GM12874 (cell line): Measurements from ENCODE around the gene C15orf39.
"Not testable (repeated sequence)": the region's sequence is repeated elsewhere in the genome, so short reads cannot be mapped to it uniquely, and the experiment has no call there.

ENCODE experiments used
- TF ChIP-seq, protein P1 (sequence below): IDR thresholded peaks from 2 replicates; pipeline ENCODE4 v1.5.1; 2011; ENCODE audit warnings: low read depth, mild to moderate bottlenecking, control low read depth, low read length, moderate library complexity; ENCODE audit not compliant: insufficient read depth

C15orf39 gene

DNA sequence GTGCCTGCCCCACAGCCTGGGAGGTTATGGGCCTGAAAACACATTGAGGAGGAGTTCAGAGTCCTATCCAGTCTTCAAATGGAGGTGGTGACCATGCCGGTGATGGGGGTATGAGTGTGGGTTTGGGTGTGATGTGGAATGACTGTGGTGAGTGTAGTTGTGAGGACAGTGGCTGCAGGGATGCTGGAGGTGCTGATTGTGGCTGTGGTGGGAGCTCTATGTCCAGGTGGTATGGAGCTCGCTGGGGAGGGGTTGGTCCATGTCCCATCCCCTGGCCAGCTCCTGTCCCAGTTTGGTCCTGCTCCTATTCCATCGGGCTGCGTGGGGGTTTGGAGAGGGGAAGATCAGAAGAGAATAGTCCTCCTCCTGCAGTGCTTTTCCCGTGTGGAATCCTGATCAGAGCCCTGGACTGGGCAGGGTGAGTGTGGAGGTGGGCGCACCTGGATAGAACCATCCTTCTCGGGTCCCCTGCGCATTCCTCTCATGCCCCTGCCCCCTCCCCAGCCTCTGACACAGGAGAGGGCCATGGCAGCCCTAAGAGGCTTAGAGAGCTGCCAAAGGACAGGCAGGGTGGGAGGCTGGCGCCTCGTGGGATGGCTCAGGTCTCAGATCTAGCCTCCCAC is 33.5 kb downstream of the C15orf39 start:
- TF ChIP-seq, protein P1, sequence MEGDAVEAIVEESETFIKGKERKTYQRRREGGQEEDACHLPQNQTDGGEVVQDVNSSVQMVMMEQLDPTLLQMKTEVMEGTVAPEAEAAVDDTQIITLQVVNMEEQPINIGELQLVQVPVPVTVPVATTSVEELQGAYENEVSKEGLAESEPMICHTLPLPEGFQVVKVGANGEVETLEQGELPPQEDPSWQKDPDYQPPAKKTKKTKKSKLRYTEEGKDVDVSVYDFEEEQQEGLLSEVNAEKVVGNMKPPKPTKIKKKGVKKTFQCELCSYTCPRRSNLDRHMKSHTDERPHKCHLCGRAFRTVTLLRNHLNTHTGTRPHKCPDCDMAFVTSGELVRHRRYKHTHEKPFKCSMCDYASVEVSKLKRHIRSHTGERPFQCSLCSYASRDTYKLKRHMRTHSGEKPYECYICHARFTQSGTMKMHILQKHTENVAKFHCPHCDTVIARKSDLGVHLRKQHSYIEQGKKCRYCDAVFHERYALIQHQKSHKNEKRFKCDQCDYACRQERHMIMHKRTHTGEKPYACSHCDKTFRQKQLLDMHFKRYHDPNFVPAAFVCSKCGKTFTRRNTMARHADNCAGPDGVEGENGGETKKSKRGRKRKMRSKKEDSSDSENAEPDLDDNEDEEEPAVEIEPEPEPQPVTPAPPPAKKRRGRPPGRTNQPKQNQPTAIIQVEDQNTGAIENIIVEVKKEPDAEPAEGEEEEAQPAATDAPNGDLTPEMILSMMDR = no peak

DNA sequence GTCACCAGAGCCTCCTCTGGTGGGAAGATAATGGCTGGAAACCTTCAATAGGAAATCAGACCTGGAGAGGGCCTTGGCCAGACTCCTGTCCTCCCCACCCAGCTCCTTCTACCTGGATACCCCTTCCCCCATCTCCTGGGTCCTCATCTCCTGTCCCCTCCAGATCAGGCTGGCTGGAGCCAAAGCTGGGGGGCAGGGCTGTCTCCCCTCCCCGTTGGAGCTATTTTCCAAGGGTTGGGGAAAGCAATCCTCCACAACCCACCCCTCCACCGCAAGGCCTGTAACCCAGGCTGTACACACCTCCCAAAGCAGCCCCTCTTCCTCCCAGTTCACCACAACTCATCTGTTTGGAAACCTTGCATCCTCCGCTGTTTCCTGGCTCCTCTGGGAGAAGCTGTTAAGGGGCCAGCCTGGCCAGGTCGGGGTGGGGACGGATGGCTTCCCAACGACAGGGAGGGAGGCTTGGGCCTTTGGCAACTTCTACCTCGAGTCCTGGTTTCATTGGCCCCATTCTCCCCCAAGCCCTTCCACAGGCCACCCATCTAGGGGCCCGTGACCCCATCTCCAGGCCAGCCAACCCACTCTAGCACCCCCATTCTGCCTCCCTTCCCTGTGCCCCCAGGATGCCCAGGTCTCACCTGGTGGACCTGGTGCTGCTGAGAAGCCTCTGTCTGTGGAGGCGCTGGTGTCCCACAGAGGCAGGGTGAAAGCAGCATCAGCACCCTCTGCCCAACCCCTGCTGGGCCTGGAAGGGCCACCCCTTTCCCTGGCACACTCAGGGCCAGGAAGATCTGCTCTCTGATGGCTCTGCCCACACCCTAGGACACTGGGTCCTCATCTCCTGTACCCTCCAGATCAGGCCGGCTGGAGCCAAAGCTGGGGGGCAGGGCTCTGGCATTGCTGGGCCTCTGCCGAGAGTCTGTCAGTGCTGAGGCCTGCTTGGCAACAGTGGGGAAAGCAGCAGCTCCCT is 34.4 kb downstream of the C15orf39 start:
- TF ChIP-seq, protein P1 = no peak

DNA sequence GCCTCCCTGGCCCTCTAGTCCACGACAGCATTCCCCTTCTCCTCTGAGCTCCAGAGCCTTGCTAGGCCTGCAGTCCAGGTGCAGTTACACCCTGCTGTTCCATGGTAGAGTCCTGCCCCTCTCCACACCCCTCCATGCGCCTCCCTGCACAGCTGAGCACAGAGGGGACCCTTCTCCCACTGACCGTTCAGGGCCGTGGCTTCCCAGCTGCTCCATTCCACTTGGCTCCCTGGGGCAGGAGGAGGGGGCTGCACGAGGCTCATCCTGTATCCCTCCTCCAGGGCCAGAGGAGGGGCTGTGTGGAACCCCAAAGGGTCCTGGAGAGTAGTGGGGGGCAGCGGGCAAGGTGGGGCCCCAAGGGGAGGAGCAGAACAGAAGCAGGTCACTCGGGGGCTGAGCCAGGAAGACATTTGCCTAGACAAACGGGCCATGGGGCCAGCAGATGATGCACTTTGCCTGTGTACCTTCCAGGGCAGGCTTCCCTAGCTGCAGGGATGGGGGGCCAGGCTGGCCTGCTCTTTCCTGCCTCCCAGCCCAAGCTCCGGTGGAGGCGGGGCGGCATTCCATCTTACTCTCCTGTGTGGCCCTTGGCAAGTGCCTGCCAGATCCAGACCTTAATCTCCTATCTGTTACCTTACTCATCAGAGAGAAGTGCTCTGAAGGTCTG is 35.8 kb downstream of the C15orf39 start:
- TF ChIP-seq, protein P1 = no peak

DNA sequence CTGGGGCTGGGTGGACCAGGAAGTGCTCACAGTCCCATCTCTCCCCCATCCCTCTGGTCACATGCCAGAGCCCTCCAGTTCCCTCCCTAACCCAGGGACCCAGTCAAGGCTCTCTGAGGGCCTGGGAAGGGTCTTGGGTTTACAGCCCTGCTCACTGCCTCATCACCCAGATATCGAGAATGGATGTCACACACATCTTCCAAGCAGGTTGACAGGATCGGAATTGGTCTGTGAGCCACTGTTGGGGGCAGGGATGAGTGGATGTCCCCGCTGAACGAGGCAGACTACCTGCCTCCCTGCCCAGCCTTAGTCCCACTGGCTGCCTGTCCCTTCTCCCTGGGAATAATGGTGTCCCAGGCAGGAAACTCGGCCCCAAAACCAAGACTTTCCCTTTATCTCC is 36.5 kb downstream of the C15orf39 start:
- TF ChIP-seq, protein P1 = no peak

DNA sequence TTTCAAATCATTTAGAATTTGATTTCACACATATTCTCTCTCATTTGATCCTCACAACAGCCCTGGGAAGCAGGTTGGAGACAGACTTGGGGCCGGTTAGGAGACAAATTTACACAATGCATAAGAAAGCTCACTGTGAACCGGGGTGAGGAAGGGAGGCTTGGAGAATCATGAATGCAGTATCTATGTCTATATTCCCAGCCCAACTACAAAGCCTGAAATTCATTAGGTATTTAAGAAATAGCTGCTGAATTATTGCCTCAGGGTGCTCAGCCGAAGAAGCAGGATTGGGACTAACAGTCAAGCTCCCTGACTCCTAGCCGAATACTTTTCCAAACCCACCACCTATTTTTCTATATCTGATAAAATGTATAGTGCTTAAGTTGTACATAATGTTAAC is 48.0 kb downstream of the C15orf39 start:
- TF ChIP-seq, protein P1 = no peak

DNA sequence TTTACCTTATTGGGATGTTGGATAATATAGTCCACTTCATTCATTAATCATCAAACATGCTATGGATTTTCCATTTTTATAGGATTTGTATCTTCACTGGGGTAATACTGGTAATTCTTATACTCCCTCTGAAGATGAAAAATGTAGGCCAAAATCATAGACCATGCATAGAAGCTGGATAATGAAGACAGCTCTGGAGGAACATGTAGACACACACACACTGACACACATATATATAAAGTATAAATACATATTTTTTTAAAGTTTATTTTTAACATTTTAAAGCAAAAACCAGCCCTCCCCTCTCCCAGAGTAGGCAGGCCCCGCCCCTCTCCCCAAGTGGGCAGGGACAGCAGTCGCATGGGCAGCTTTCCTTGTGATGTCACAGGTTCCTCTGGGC is 56.4 kb downstream of the C15orf39 start, which contains the start of gene GOLGA6C:
TSS of gene GOLGA6C (plus strand) at position 301 of the 400 bp plus-strand sequence. CDS start 265 bp downstream, outside the sequence.
- TF ChIP-seq, protein P1 = not testable (repeated sequence)
